Activated naive CD4-positive, alpha-beta T cell treated with anti-CD3 and anti-CD28 coated beads, Interleukin-2, amount 50 U/mL, for 24 hours (primary cell): ENCODE data around the gene FXYD5.
"Not testable (repeated sequence)": the region's sequence is repeated elsewhere in the genome, so short reads cannot be mapped to it uniquely, and the experiment has no call there.

ENCODE experiments used
- H3K27ac Mint-ChIP-seq: one replicate; pipeline ENCODE4 v1.8.0; 2021; ENCODE audit warnings: mild to moderate bottlenecking, mixed read lengths
- H3K27me3 Mint-ChIP-seq: one replicate; pipeline ENCODE4 v1.8.0; 2021; ENCODE audit warnings: mixed read lengths
- H3K36me3 Mint-ChIP-seq: one replicate; pipeline ENCODE4 v1.8.0; 2021; ENCODE audit warnings: mixed read lengths
- H3K4me1 Mint-ChIP-seq: one replicate; pipeline ENCODE4 v1.8.0; 2021; ENCODE audit warnings: mixed read lengths
- H3K4me3 Mint-ChIP-seq: one replicate; pipeline ENCODE4 v1.8.0; 2021; ENCODE audit warnings: mild to moderate bottlenecking, mixed read lengths
- H3K9me3 Mint-ChIP-seq: one replicate; pipeline ENCODE4 v1.8.0; 2021; ENCODE audit warnings: mixed read lengths

Gene FXYD5

DNA sequence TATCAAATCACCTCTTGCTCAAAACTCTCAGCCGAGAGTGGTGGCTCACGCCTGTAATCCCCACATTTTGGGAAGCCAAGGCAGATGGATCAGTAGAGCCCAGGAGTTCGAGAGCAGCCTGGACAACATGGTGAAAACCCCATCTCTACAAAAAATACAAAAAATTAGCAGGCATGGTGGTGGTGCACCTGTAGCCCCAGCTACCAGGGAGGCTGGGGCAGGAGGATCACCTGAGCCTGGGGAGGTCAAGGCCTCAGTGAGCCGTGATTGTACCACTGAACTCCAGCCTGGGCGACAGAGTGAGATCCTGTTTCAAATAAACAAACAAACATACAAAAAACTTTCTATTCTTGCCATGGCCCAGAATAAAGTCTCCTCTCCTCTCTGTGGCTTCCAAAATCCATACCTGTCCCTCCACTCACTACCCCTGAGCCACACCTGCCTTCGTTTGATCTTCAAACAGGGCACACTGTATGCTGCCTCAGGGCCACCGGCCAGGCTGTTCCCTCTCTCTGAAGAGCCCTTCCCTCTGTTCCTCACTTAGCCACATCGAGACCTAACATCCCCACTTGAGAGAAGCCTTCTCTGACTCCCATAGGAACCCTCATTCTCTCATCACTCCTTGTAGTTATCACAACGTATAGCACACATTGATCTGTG, 26.0 kb upstream of the FXYD5 start:
- Mint-ChIP-seq H3K27ac (no peak overlapping the region), H3K36me3 (no peaks in the 10 kb centered on the region), H3K4me3 (no peak overlapping the region), H3K27me3 (no peaks in the 10 kb centered on the region), H3K9me3 (no peaks in the 10 kb centered on the region), H3K4me1 (peaks cover 13% of the 10 kb centered on the region)

GRCh38 chr19:35129724-35130274, 24.7 kb upstream of the FXYD5 start:
- H3K27me3 Mint-ChIP-seq, H3K4me1 Mint-ChIP-seq, H3K36me3 Mint-ChIP-seq, H3K9me3 Mint-ChIP-seq, H3K27ac Mint-ChIP-seq, H3K4me3 Mint-ChIP-seq: not testable (repeated sequence)

DNA sequence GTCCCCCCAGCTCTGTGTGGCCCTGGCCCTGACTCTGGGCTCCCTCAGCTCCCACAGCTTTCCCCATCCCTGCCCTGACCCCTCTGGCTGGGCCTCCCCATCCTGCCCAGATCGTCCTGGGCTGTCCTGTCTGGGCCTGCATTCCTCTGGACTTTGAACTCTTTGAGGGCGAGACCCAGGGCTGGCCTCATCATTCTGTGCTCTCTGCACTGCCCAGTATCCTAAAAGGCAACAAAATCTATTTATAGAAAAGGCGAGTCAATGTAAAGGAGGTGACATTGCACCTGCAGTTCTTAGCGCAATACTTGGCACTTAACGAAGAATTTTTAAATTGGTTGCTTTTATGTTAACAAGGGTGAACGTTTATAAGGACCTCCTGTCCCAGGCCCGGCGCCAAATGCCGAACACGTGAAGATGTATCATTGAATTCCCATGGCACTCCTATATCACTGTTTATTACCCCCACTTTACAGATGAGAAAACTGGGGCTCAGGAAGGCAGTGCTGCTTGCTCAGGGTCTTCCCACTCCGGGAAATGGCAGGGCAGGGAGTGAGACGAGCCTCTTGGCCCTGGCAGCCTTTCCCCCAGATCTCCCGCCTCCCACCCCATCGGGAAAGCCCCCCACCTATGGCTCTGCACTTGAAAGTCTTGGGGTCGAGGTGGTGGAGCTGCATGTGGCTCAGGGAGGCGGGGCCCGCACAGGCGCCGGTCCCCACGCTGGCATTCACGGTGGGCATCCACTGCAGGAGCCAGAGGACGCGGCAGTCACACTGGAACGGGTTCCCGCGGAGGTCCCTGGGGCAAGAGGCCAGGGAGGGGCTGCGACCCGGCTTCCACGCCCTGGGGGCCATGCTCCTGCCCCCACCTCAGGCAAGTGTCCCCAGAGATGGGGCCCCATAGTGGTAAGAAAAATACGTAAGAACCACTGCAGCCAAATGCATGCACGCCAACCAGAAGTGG, 23.5 kb upstream of the FXYD5 start:
- no peak overlapping the region for H3K27ac Mint-ChIP-seq
- no peaks in the 10 kb centered on the region for H3K9me3 Mint-ChIP-seq
- H3K36me3 Mint-ChIP-seq = no peaks in the 10 kb centered on the region
- H3K4me1 Mint-ChIP-seq = peaks cover 4% of the 10 kb centered on the region
- H3K27me3 Mint-ChIP-seq = no peaks in the 10 kb centered on the region
- H3K4me3 Mint-ChIP-seq = no peak overlapping the region

DNA sequence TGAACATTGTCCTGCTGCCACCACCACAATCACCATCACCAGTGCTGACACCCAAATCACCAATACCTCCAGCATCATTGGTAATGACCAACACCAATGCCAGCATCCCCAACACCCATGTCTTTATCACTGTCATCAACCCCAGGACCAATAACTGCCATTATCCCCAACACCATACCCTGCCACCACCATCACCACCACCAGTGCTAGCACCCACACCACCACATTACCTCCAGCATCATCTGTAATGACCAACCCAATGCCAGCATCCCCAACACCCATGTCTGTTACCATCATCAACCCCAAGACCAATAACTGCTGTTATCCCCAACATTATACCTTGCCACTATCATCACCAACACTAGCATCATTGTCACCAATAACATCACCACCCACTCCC, 22.3 kb upstream of the FXYD5 start:
- Mint-ChIP-seq H3K4me1 (peaks cover 7% of the 10 kb centered on the region), H3K36me3 (no peaks in the 10 kb centered on the region), H3K27ac (no peak overlapping the region), H3K4me3 (no peak overlapping the region), H3K9me3 (no peaks in the 10 kb centered on the region), H3K27me3 (no peaks in the 10 kb centered on the region)

DNA sequence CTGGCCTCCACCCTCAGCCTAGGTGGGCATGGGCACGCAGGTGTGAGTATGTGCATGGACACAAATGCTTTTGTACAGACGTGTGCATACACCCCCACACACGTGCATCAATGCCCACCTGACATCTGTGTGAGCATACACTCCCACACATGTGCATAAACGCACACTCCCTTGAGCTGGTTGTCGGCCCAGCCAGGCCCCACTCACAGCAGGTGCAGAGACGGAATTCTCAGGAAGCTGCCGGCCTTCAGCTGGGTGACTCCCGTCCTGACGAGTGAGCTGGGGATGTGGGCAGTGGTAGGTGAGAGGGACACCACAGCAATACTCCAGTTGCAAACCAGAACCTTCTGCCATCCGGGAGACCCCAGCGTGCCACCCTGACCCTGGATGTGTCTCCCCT, 20.7 kb upstream of the FXYD5 start:
- Mint-ChIP-seq H3K27ac (no peak overlapping the region), H3K4me3 (no peak overlapping the region), H3K9me3 (no peaks in the 10 kb centered on the region), H3K4me1 (peaks cover 7% of the 10 kb centered on the region), H3K27me3 (no peaks in the 10 kb centered on the region), H3K36me3 (no peaks in the 10 kb centered on the region)

DNA sequence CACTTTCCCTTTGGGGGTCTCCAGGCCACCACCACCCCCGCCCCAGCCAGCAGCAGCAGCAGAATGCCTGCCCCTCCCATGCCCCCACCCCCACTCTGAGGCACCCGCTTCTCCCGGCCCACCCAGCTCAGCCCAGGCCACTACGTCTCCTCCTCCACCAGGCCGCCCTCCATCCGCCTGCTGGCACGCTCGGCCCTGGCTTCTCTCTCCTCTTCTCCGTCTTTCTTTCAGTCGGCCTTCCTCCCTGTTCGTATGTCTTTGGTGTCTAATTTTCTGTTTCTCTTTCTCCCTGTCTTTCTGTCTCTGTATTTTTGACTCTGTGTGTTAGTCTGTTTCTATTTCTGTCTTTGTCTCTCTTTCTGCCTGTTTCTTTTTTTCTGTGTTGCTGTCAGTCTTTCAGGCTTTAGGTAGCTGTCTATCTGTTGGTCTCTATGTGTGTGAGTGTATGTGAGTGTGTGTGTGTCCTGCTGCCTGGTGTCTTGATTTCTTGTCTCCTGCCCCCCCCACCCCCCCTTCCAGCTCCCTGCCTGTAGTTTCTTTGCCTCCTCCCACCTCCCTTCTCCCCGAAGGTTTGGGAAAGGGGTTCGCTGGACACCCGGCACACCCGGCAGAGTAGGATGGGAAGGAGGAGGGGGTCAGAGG, 19.8 kb upstream of the FXYD5 start, which contains the start of gene LGI4:
LGI4 (minus strand) TSS at position 459 of the 642 bp plus-strand sequence; CDS start at position 80, 379 bp downstream.
- Mint-ChIP-seq H3K27ac (peak within 1 kb of the TSS; percentile 94), H3K4me3 (no peak within 1 kb of the TSS), H3K9me3 (no peaks in the 10 kb centered on the region), H3K36me3 (no peaks in the 10 kb centered on the region), H3K4me1 (peaks cover 7% of the 10 kb centered on the region), H3K27me3 (no peaks in the 10 kb centered on the region)

DNA sequence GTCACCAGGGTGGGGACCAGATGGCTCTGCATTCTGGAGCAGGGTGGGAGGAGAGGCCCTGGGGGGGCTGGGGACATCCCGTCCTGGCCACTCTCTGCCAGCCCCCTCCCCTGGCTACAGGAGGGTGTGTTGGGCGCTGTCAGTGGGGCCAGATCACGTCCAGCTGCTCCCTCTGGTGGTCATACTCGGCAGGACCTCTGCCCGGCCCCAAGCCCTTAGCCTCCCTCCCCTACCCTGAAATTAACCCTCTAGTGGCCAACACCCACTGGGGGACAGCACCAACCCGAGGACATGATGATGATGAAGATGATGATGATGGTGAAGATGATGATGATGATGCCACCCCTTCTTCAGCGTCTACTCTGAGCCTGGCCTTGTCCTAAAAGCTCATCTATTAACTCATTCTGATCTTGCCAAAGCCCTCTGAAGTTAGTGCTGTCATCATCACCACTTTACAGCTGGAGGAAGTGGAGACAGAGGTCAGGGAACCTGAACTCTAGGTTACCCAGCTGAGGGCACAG, 19.1 kb upstream of the FXYD5 start:
- H3K4me1 Mint-ChIP-seq = peaks cover 7% of the 10 kb centered on the region
- H3K27ac Mint-ChIP-seq = no peak overlapping the region
- no peaks in the 10 kb centered on the region for H3K36me3 Mint-ChIP-seq
- no peaks in the 10 kb centered on the region for H3K9me3 Mint-ChIP-seq
- H3K27me3 Mint-ChIP-seq = no peaks in the 10 kb centered on the region
- no peak overlapping the region for H3K4me3 Mint-ChIP-seq

- peaks cover 14% of the 10 kb centered on the region for H3K4me1 Mint-ChIP-seq
- H3K27me3 Mint-ChIP-seq = no peaks in the 10 kb centered on the region
- H3K27ac Mint-ChIP-seq = no peak overlapping the region
- H3K36me3 Mint-ChIP-seq = no peaks in the 10 kb centered on the region
- H3K9me3 Mint-ChIP-seq = no peaks in the 10 kb centered on the region
- H3K4me3 Mint-ChIP-seq = no peak overlapping the region
Measured at GRCh38 chr19:35136231-35136630, 18.3 kb upstream of the FXYD5 start.

DNA sequence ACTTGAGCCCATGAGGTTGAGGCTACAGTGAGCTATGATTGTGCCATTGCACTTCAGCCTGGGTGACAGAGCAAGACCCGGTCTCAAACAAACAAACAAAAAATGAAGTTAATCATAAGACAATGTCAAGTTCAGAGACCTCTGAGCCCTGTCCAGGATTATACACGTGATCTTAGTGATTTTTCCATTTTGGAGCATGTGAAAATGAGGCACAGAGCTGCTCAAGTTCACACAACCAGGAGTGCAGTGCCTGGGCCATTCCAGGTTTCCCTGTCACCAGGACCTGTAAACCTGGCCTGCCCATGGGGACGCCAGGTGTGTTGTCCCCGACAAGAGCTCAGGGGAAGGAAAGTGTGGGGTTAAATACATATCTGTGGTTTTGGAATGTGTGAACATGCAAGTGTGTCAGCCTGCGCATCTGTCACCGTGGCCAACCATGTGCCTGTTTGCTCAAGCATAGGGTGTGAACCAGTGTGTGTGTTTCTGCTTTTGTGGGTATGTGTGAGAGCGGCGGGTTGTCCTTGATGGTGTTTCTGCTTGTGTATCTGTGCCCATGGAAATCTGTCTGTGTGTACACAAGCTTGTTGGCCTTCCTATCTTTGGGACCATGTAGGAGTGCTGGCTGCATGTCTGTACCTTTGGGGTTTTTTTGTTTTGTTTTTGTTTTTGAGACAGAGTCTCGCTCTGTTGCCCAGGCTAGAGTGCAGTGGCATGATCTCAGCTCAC, 17.4 kb upstream of the FXYD5 start:
- Mint-ChIP-seq H3K4me3 (no peak overlapping the region), H3K36me3 (no peaks in the 10 kb centered on the region), H3K27ac (no peak overlapping the region), H3K27me3 (no peaks in the 10 kb centered on the region), H3K4me1 (peaks cover 23% of the 10 kb centered on the region), H3K9me3 (no peaks in the 10 kb centered on the region)

DNA sequence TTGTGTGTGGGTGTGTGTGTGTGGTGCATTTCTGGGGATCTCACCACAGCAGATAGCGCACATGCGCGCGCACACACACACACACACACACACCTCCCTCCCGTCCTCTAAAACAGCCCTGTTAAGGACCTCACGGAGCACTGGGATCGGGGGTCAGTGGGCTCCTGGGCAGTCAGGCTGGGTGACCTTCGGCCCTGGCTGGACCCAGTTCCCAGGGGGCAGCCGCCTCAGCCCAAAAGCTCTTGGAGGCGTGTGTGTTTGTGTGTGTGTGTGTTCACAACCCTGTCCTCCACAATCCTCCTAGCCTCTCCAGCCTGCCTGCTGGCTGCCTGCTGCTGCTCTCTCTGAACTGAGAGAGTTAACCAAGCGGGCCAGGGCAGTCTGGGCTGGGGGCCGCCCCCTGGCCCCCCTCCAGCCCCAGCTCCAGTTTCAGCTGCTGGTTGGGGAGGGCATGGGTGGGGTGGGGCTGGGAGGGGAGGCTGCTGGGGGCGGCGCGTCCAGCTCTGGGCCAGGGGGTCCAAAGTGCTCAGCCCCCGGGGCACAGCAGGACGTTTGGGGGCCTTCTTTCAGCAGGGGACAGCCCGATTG, 16.1 kb upstream of the FXYD5 start, which contains the start of gene FXYD1:
FXYD1 (plus strand) TSS at position 520 of the 588 bp plus-strand sequence. CDS start 1,256 bp downstream, outside the sequence.
- H3K36me3 Mint-ChIP-seq = no peaks in the 10 kb centered on the region
- H3K4me1 Mint-ChIP-seq = peaks cover 28% of the 10 kb centered on the region
- peak within 1 kb of the TSS; percentile 59 for H3K27ac Mint-ChIP-seq
- no peak within 1 kb of the TSS for H3K4me3 Mint-ChIP-seq
- no peaks in the 10 kb centered on the region for H3K9me3 Mint-ChIP-seq
- no peaks in the 10 kb centered on the region for H3K27me3 Mint-ChIP-seq

GRCh38 chr19:35140207-35140961, 14.2 kb upstream of the FXYD5 start:
- H3K4me1 Mint-ChIP-seq = peaks cover 40% of the 10 kb centered on the region
- H3K36me3 Mint-ChIP-seq = no peaks in the 10 kb centered on the region
- H3K9me3 Mint-ChIP-seq = no peaks in the 10 kb centered on the region
- H3K4me3 Mint-ChIP-seq = no peak overlapping the region
- no peak overlapping the region for H3K27ac Mint-ChIP-seq
- H3K27me3 Mint-ChIP-seq = no peaks in the 10 kb centered on the region

DNA sequence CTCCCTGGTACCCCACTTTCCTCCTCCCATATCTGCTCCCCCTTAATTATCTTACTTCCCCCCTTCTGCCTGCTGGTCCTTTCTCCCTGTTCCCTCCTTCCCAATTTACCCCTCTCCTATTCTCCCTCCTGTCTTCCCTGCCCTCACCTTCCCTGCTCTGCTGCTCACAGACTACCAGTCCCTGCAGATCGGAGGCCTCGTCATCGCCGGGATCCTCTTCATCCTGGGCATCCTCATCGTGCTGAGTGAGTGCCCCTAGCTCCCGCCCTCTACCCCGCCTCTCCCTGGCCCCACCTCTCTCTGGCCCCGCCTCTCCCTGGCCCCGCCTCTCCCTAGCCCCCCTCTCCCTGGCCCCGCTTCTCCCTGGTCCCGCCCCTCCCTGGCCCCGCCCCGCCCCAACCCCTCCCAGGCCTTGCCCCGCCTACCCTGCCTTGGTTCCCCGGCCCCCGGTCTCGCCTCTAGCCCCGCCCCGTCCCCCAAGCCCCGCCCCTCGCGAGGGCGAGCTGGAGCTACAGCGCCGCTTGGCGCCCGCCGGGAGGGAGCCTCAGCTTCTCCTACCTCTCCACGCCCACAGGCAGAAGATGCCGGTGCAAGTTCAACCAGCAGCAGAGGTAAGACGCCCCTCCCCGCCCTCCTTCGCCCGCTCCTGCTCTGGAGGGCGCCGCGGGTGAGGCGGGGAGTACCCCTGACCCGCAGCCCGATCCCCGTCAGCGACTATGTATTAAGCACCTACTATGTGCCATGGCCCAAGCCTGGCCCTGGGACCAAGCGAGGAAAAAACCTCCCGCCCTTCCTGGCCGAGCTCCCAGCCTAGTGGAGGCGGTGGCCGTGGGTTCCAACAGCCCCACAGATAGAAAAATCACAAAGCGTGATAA, 13.3 kb upstream of the FXYD5 start:
- H3K27me3 Mint-ChIP-seq = no peaks in the 10 kb centered on the region
- H3K36me3 Mint-ChIP-seq = no peaks in the 10 kb centered on the region
- peak overlapping the region; percentile 86 for H3K4me3 Mint-ChIP-seq
- peaks cover 40% of the 10 kb centered on the region for H3K4me1 Mint-ChIP-seq
- H3K9me3 Mint-ChIP-seq = no peaks in the 10 kb centered on the region
- peak overlapping the region; percentile 52 for H3K27ac Mint-ChIP-seq

DNA sequence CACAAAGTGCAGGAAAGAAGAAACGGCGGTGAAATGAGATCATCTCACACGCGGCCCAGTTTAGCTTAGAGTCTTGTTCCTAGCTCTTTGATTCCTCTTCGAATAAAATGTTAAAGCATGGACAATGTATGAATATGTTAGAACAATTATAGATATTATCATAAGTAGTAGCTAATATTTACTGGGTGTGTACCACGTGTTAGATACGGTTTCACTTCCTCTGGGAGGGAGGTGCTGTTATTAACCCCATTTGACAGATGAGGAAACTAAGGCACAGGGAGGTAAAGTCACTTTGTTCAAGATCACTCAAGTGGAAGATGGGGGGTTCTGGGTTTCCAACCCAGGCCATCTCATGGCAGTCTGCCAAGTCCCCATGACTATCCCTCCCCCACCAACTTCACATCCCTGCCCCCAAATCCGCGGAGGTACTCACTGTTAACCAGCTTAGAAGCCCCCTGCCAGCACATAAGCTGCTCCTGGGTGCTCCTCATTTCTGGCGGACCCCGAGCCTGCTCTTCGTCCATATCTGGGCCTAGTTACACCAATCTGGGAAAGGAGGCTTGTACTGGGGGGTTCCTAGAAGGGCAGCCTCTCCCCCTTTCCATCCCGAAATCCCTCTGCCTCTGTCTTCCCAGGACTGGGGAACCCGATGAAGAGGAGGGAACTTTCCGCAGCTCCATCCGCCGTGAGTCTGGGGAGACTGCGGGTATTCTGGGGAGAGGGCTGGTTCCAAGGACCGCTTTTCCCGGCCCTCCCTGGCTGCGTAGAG, 12.5 kb upstream of the FXYD5 start:
- H3K9me3 Mint-ChIP-seq = no peaks in the 10 kb centered on the region
- H3K36me3 Mint-ChIP-seq = no peaks in the 10 kb centered on the region
- peaks cover 38% of the 10 kb centered on the region for H3K4me1 Mint-ChIP-seq
- peak overlapping the region; percentile 52 for H3K27ac Mint-ChIP-seq
- no peaks in the 10 kb centered on the region for H3K27me3 Mint-ChIP-seq
- H3K4me3 Mint-ChIP-seq = peak overlapping the region; percentile 86
